Cardiac muscle cell (in vitro differentiated cells and primary cell): Measurements from ENCODE around the gene TOP3A. TPM values are rescaled to one million over a fixed set of nuclear protein-coding genes. Genes with fewer than 3 reads are reported as not detected.

Experiments
- DNase-seq, 2 donors: peaks; one replicate each; pipeline versions ENCODE4 v3.0.0 to v3.0.0-alpha.2; 2010 to 2017; ENCODE audit warnings: low read depth in 1 of 2, low spot score in 1 of 2
- H3K27ac ChIP-seq: fragments of 200-600 bp; sonication (generic); 2 replicates; pipeline ENCODE4 v1.5.1; 2016
- H3K27me3 ChIP-seq: fragments of 200-600 bp; sonication (generic); 2 replicates; pipeline ENCODE4 v1.6.0; 2016; ENCODE audit warnings: control low read depth
- H3K36me3 ChIP-seq: fragments of 200-600 bp; sonication (generic); 2 replicates; pipeline ENCODE4 v1.5.1; 2016; ENCODE audit warnings: control low read depth
- H3K4me1 ChIP-seq: fragments of 200-600 bp; sonication (generic); 2 replicates; pipeline ENCODE4 v1.8.1; 2017; ENCODE audit warnings: low read depth, mild to moderate bottlenecking, mixed run types
- H3K4me3 ChIP-seq: fragments of 200-600 bp; sonication (generic); 2 replicates; pipeline ENCODE4 v1.5.1; 2016; ENCODE audit warnings: mild to moderate bottlenecking
- H3K9me3 ChIP-seq: fragments of 200-600 bp; sonication (generic); 2 replicates; pipeline ENCODE4 v1.5.1; 2017; ENCODE audit warnings: low read depth, mild to moderate bottlenecking, control low read depth
- CTCF ChIP-seq: IDR thresholded peaks from 2 replicates; pipeline ENCODE4 v1.5.1; 2012; ENCODE audit warnings: low read depth, mild to moderate bottlenecking, low read length
- polyA plus RNA-seq: library from polyadenylated mRNA; unstranded; fragments of >200 nt; fragmentation: Nextera tagmentation; extraction: Ambion mirVana; gene quantifications from 2 replicates; pipeline ENCODE4 v1.2.1, GENCODE V29; 2016
- total RNA-seq: library from RNA; depleted of rRNA; stranded (reverse); fragments of >200 nt; gene quantifications from 2 replicates; pipeline ENCODE4 v1.2.3, GENCODE V29; 2016

Gene TOP3A
- total and polyA plus RNA-seq, 2 experiments from 2014 or later, result 22.7 to 40.1 TPM

- H3K36me3 ChIP-seq, result peaks cover 17% of the 10 kb centered on the region
- peak overlapping the region; percentile 43 for H3K27ac ChIP-seq
- TF ChIP-seq CTCF, result no peak
- no peaks in the 10 kb centered on the region for H3K27me3 ChIP-seq
- H3K4me3 ChIP-seq, result no peak overlapping the region
- H3K4me1 ChIP-seq, result peaks cover 9% of the 10 kb centered on the region
- no peak for DNase-seq
- H3K9me3 ChIP-seq, result no peaks in the 10 kb centered on the region
These were observed 44.5 kb downstream of the TOP3A start for GRCh38 chr17:18270046-18270931.

GRCh38 chr17:18267927-18268711 is 46.7 kb downstream of the TOP3A start:
- Histone ChIP-seq H3K36me3 (peaks cover 25% of the 10 kb centered on the region), H3K4me1 (peaks cover 9% of the 10 kb centered on the region), H3K27ac (peak overlapping the region; percentile 72), H3K9me3 (no peaks in the 10 kb centered on the region), H3K27me3 (no peaks in the 10 kb centered on the region), H3K4me3 (no peak overlapping the region)
- DNase-seq, result peak in 1 of 2 donors; percentile 58
- no peak for TF ChIP-seq CTCF

DNA sequence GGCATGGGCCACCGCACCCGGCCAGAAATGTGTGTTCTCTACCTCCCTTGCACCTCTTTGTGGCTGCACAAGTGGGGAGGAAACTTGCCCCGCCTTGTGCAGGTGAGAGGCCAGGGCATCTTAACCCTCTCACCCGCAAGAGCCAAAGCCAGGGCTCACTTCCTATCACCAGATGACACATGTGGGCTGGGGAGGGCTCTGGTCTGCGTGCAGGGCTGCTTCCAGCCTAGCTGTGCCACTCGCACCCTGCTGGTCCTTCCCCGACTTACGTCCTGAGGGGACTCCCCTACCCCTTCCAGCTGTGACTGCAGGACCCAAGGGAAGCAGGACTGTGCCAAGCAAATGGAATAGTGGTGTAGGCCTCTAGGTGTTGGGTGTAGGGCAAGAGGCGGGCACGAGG is 47.4 kb downstream of the TOP3A start:
- TF ChIP-seq CTCF, result no peak
- peaks cover 9% of the 10 kb centered on the region for H3K4me1 ChIP-seq
- no peak for DNase-seq
- H3K36me3 ChIP-seq, result peaks cover 27% of the 10 kb centered on the region
- no peak overlapping the region for H3K4me3 ChIP-seq
- no peak overlapping the region for H3K27ac ChIP-seq
- H3K9me3 ChIP-seq, result no peaks in the 10 kb centered on the region
- H3K27me3 ChIP-seq, result no peaks in the 10 kb centered on the region

DNA sequence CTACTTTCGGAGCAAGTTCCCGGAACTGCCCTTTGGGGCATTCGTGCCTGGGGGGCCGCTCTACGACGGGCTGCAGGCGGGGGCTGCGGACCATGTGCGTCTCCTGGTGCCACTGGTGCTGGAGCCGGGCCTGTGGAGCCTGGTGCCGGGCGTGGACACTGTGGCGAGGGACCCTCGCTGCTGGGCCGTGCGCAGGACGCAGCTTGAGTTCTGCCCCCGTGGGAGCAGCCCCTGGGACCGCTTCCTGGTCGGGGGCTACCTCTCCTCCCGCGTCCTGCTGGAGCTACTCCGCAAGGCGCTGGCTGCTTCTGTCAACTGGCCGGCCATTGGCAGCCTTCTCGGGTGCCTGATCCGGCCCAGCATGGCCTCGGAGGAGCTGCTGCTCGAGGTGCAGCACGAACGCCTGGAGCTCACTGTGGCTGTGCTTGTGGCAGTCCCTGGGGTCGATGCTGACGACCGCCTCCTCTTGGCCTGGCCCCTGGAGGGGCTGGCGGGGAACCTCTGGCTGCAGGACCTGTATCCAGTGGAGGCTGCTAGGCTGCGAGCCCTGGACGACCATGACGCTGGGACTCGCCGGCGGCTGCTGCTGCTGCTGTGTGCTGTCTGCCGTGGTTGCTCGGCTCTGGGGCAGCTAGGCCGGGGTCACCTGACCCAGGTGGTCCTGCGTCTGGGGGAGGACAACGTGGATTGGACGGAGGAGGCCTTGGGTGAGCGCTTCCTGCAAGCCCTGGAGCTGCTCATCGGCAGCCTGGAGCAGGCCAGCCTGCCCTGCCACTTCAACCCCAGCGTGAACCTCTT is 50.7 kb downstream of the TOP3A start:
- no peak overlapping the region for H3K27ac ChIP-seq
- H3K4me1 ChIP-seq, result peaks cover 13% of the 10 kb centered on the region
- TF ChIP-seq CTCF, result no peak
- peaks cover 27% of the 10 kb centered on the region for H3K36me3 ChIP-seq
- H3K4me3 ChIP-seq, result no peak overlapping the region
- H3K27me3 ChIP-seq, result no peaks in the 10 kb centered on the region
- DNase-seq, result no peak
- no peaks in the 10 kb centered on the region for H3K9me3 ChIP-seq

DNA sequence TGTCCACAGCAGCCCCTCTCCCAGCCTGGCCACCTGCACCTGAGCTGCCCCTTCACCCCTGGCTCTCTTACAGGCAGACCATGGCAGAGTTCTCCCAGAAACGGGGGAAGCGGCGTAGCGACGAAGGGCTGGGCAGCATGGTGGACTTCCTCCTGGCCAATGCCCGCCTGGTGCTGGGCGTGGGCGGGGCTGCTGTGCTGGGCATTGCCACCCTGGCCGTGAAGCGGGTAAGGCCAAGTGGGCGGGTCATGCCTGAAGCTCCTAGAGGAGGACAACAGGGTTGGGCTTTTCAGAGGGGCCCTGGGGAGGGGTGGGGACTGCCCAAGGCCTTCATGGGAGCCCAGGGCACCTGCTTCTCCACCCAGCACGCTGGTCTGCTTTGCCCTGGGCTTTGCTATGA is 52.2 kb downstream of the TOP3A start:
- TF ChIP-seq CTCF, result no peak
- no peak for DNase-seq
- H3K4me1 ChIP-seq, result peaks cover 8% of the 10 kb centered on the region

More for the DNA sequence above, 52.2 kb downstream of the TOP3A start:
- Histone ChIP-seq H3K27ac (no peak overlapping the region), H3K4me3 (no peak overlapping the region), H3K9me3 (no peaks in the 10 kb centered on the region), H3K27me3 (no peaks in the 10 kb centered on the region), H3K36me3 (peaks cover 27% of the 10 kb centered on the region)
